ENCODE results near the gene ZBTB17.
"Not testable (repeated sequence)": the region's sequence is repeated elsewhere in the genome, so short reads cannot be mapped to it uniquely, and the experiment has no call there.

The ZBTB17 gene

GRCh38 chr1:15985611-15986297 is 9.9 kb upstream of the ZBTB17 start:
- Histone ChIP-seq H3K9me3 (ENCODE audit: control insufficient read depth, low read length) (peaks cover 4% of the 10 kb centered on the region), H3K27ac (ENCODE audit: low read depth, low read length, severe bottlenecking) (no peak overlapping the region), H3K4me1 (ENCODE audit: control insufficient read depth, insufficient read depth, low read length, poor library complexity, severe bottlenecking) (peaks cover 4% of the 10 kb centered on the region), H3K4me3 (ENCODE audit: extremely low read depth, insufficient read depth, low read length, poor library complexity, severe bottlenecking) (no peak overlapping the region), H3K36me3 (ENCODE audit: control insufficient read depth, insufficient read depth, low read length) (no peaks in the 10 kb centered on the region)
- 84 to 92% methylated on average over 3 of the region's 5 CpGs for WGBS, 2 experiments (ENCODE audit: insufficient coverage in 2 of 2)

- Histone ChIP-seq H3K4me3 (ENCODE audit: extremely low read depth, insufficient read depth, low read length, poor library complexity, severe bottlenecking) (no peak overlapping the region), H3K36me3 (ENCODE audit: control insufficient read depth, insufficient read depth, low read length) (no peaks in the 10 kb centered on the region), H3K27ac (ENCODE audit: low read depth, low read length, severe bottlenecking) (no peak overlapping the region), H3K9me3 (ENCODE audit: control insufficient read depth, low read length) (peaks cover 9% of the 10 kb centered on the region), H3K4me1 (ENCODE audit: control insufficient read depth, insufficient read depth, low read length, poor library complexity, severe bottlenecking) (peaks cover 4% of the 10 kb centered on the region)
- 62 to 67% methylated on average over 1 of the region's 1 CpG for WGBS, 2 experiments (ENCODE audit: insufficient coverage in 2 of 2)
Observed at GRCh38 chr1:15983275-15983674, 7.4 kb upstream of the ZBTB17 start.

- Histone ChIP-seq H3K36me3 (ENCODE audit: control insufficient read depth, insufficient read depth, low read length) (no peaks in the 10 kb centered on the region), H3K4me3 (ENCODE audit: extremely low read depth, insufficient read depth, low read length, poor library complexity, severe bottlenecking) (no peak overlapping the region), H3K9me3 (ENCODE audit: control insufficient read depth, low read length) (peaks cover 11% of the 10 kb centered on the region), H3K4me1 (ENCODE audit: control insufficient read depth, insufficient read depth, low read length, poor library complexity, severe bottlenecking) (peaks cover 4% of the 10 kb centered on the region), H3K27ac (ENCODE audit: low read depth, low read length, severe bottlenecking) (no peak overlapping the region)
- WGBS, 2 experiments (ENCODE audit: insufficient coverage in 2 of 2), result 79% methylated on average over 2 of the region's 3 CpGs; no CpG with 5 or more reads in 1 of the 2 experiments
Observed at GRCh38 chr1:15981679-15982078, 5.8 kb upstream of the ZBTB17 start.

GRCh38 chr1:15977947-15978346 is 2.0 kb upstream of the ZBTB17 start:
- peaks cover 17% of the 10 kb centered on the region for H3K9me3 ChIP-seq (ENCODE audit: control insufficient read depth, low read length)
- H3K4me3 ChIP-seq (ENCODE audit: extremely low read depth, insufficient read depth, low read length, poor library complexity, severe bottlenecking); H3K36me3 ChIP-seq (ENCODE audit: control insufficient read depth, insufficient read depth, low read length); H3K4me1 ChIP-seq (ENCODE audit: control insufficient read depth, insufficient read depth, low read length, poor library complexity, severe bottlenecking); H3K27ac ChIP-seq (ENCODE audit: low read depth, low read length, severe bottlenecking): not testable (repeated sequence)
- WGBS, 2 experiments (ENCODE audit: insufficient coverage in 2 of 2), result no CpG with 5 or more reads among the region's 4 CpGs

- WGBS, 2 experiments (ENCODE audit: insufficient coverage in 2 of 2), result 0 to 2% methylated on average over 19 to 37 of the region's 47 CpGs
- H3K4me3 ChIP-seq (ENCODE audit: extremely low read depth, insufficient read depth, low read length, poor library complexity, severe bottlenecking), result peak overlapping the region; percentile 90
- peaks cover 31% of the 10 kb centered on the region for H3K36me3 ChIP-seq (ENCODE audit: control insufficient read depth, insufficient read depth, low read length)
- H3K4me1 ChIP-seq (ENCODE audit: control insufficient read depth, insufficient read depth, low read length, poor library complexity, severe bottlenecking), result no peaks in the 10 kb centered on the region
- H3K9me3 ChIP-seq (ENCODE audit: control insufficient read depth, low read length), result peaks cover 13% of the 10 kb centered on the region
- H3K27ac ChIP-seq (ENCODE audit: low read depth, low read length, severe bottlenecking), result peak overlapping the region; percentile 95
Observed at GRCh38 chr1:15975358-15975804, 520 bp downstream of the ZBTB17 start.

- WGBS, 2 experiments (ENCODE audit: insufficient coverage in 2 of 2), result 68 to 88% methylated on average over 6 to 8 of the region's 9 CpGs
- peaks cover 36% of the 10 kb centered on the region for H3K36me3 ChIP-seq (ENCODE audit: control insufficient read depth, insufficient read depth, low read length)
- peaks cover 18% of the 10 kb centered on the region for H3K9me3 ChIP-seq (ENCODE audit: control insufficient read depth, low read length)
- peak overlapping the region; percentile 90 for H3K4me3 ChIP-seq (ENCODE audit: extremely low read depth, insufficient read depth, low read length, poor library complexity, severe bottlenecking)
- H3K4me1 ChIP-seq (ENCODE audit: control insufficient read depth, insufficient read depth, low read length, poor library complexity, severe bottlenecking), result no peaks in the 10 kb centered on the region
- no peak overlapping the region for H3K27ac ChIP-seq (ENCODE audit: low read depth, low read length, severe bottlenecking)
Observed at GRCh38 chr1:15974855-15975254, 1.0 kb downstream of the ZBTB17 start.

- Histone ChIP-seq H3K4me3 (ENCODE audit: extremely low read depth, insufficient read depth, low read length, poor library complexity, severe bottlenecking) (no peak overlapping the region), H3K4me1 (ENCODE audit: control insufficient read depth, insufficient read depth, low read length, poor library complexity, severe bottlenecking) (no peaks in the 10 kb centered on the region), H3K27ac (ENCODE audit: low read depth, low read length, severe bottlenecking) (no peak overlapping the region), H3K36me3 (ENCODE audit: control insufficient read depth, insufficient read depth, low read length) (peaks cover 47% of the 10 kb centered on the region), H3K9me3 (ENCODE audit: control insufficient read depth, low read length) (peaks cover 22% of the 10 kb centered on the region)
- WGBS, 2 experiments (ENCODE audit: insufficient coverage in 2 of 2), result 97 to 100% methylated on average over 1 to 4 of the region's 4 CpGs
Observed at GRCh38 chr1:15973772-15974171, 2.1 kb downstream of the ZBTB17 start.

- 100% methylated on average over 1 of the region's 1 CpG for WGBS, 2 experiments (ENCODE audit: insufficient coverage in 2 of 2)
- peaks cover 24% of the 10 kb centered on the region for H3K9me3 ChIP-seq (ENCODE audit: control insufficient read depth, low read length)
- peaks cover 60% of the 10 kb centered on the region for H3K36me3 ChIP-seq (ENCODE audit: control insufficient read depth, insufficient read depth, low read length)
- no peak overlapping the region for H3K4me3 ChIP-seq (ENCODE audit: extremely low read depth, insufficient read depth, low read length, poor library complexity, severe bottlenecking)
- no peaks in the 10 kb centered on the region for H3K4me1 ChIP-seq (ENCODE audit: control insufficient read depth, insufficient read depth, low read length, poor library complexity, severe bottlenecking)
- H3K27ac ChIP-seq (ENCODE audit: low read depth, low read length, severe bottlenecking), result no peak overlapping the region
Observed at GRCh38 chr1:15972409-15972808, 3.5 kb downstream of the ZBTB17 start.

- peaks cover 2% of the 10 kb centered on the region for H3K4me1 ChIP-seq (ENCODE audit: control insufficient read depth, insufficient read depth, low read length, poor library complexity, severe bottlenecking)
- peaks cover 66% of the 10 kb centered on the region for H3K36me3 ChIP-seq (ENCODE audit: control insufficient read depth, insufficient read depth, low read length)
- peaks cover 15% of the 10 kb centered on the region for H3K9me3 ChIP-seq (ENCODE audit: control insufficient read depth, low read length)
- H3K27ac ChIP-seq (ENCODE audit: low read depth, low read length, severe bottlenecking), result no peak overlapping the region
- no peak overlapping the region for H3K4me3 ChIP-seq (ENCODE audit: extremely low read depth, insufficient read depth, low read length, poor library complexity, severe bottlenecking)
Observed at GRCh38 chr1:15970911-15971310, 5.0 kb downstream of the ZBTB17 start.

GRCh38 chr1:15969321-15969880 is 6.5 kb downstream of the ZBTB17 start:
- H3K9me3 ChIP-seq (ENCODE audit: control insufficient read depth, low read length), result peaks cover 15% of the 10 kb centered on the region
- peaks cover 2% of the 10 kb centered on the region for H3K4me1 ChIP-seq (ENCODE audit: control insufficient read depth, insufficient read depth, low read length, poor library complexity, severe bottlenecking)
- H3K4me3 ChIP-seq (ENCODE audit: extremely low read depth, insufficient read depth, low read length, poor library complexity, severe bottlenecking), result no peak overlapping the region
- peaks cover 73% of the 10 kb centered on the region for H3K36me3 ChIP-seq (ENCODE audit: control insufficient read depth, insufficient read depth, low read length)
- no peak overlapping the region for H3K27ac ChIP-seq (ENCODE audit: low read depth, low read length, severe bottlenecking)
- WGBS, 2 experiments (ENCODE audit: insufficient coverage in 2 of 2), result 97 to 98% methylated on average over 4 to 8 of the region's 13 CpGs

GRCh38 chr1:15968172-15968571 is 7.7 kb downstream of the ZBTB17 start:
- Histone ChIP-seq H3K9me3 (ENCODE audit: control insufficient read depth, low read length) (peaks cover 15% of the 10 kb centered on the region), H3K4me3 (ENCODE audit: extremely low read depth, insufficient read depth, low read length, poor library complexity, severe bottlenecking) (no peak overlapping the region), H3K4me1 (ENCODE audit: control insufficient read depth, insufficient read depth, low read length, poor library complexity, severe bottlenecking) (peaks cover 2% of the 10 kb centered on the region), H3K27ac (ENCODE audit: low read depth, low read length, severe bottlenecking) (no peak overlapping the region), H3K36me3 (ENCODE audit: control insufficient read depth, insufficient read depth, low read length) (peaks cover 66% of the 10 kb centered on the region)
- WGBS, 2 experiments (ENCODE audit: insufficient coverage in 2 of 2), result 90 to 96% methylated on average over 5 of the region's 5 CpGs

Measured in mesodermal cell (in vitro differentiated cells).